Ovary (tissue), 3 donors: ENCODE data around the gene MVB12A.

Experiments used
- POLR2A ChIP-seq: fragments of 450-650 bp; IDR thresholded peaks from one replicate; pipeline ENCODE4 v1.6.1; 2017; ENCODE audit warnings: antibody characterized with exemption, mild to moderate bottlenecking, moderate library complexity
- TF ChIP-seq, protein P1 (sequence below), 3 donors: fragments of 450-650 bp in 2 of 3; fragments of 200-600 bp in 1 of 3; IDR thresholded peaks; one replicate each; pipeline versions ENCODE4 v1.5.1 to v1.8.0; 2016 to 2022; ENCODE audit warnings: antibody characterized with exemption in 3 of 3, mild to moderate bottlenecking in 1 of 3
- donor health status: DM: no; HTN: no; CAD: no.

DNA sequence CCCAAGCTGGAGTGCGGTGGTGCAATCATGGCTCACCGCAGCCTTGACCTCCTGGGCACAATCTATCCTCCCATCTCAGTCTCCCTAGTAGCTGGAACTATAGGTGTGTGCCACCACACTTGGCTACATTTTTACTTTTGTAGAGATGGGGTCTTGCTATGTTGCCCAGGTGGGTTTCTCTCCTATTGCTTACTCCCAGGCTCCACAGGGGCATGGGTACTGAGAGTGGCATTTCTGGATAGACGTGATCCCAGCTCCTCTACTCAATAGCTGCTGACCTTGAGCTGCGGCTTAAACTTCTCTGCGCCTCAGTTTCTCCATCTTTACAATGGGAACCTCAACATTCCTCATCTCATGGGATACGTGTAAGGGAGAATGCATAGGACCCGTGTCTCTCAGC lies 11.6 kb downstream of the MVB12A start:
- TF ChIP-seq POLR2A = no peak
- TF ChIP-seq, protein P1, sequence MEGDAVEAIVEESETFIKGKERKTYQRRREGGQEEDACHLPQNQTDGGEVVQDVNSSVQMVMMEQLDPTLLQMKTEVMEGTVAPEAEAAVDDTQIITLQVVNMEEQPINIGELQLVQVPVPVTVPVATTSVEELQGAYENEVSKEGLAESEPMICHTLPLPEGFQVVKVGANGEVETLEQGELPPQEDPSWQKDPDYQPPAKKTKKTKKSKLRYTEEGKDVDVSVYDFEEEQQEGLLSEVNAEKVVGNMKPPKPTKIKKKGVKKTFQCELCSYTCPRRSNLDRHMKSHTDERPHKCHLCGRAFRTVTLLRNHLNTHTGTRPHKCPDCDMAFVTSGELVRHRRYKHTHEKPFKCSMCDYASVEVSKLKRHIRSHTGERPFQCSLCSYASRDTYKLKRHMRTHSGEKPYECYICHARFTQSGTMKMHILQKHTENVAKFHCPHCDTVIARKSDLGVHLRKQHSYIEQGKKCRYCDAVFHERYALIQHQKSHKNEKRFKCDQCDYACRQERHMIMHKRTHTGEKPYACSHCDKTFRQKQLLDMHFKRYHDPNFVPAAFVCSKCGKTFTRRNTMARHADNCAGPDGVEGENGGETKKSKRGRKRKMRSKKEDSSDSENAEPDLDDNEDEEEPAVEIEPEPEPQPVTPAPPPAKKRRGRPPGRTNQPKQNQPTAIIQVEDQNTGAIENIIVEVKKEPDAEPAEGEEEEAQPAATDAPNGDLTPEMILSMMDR (IDR thresholded peaks at IDR 0.05) = no peak
